H9 (cell line): ENCODE measurements around the gene TRIM17. TPM values are rescaled to one million over a fixed set of nuclear protein-coding genes. Genes with fewer than 3 reads are reported as not detected.

Experiments
- DNase-seq: peaks from one replicate; pipeline ENCODE4 v3.0.0-alpha.2; 2017
- H2AFZ ChIP-seq: one replicate; pipeline ENCODE4 v1.6.1; 2013; ENCODE audit warnings: mild to moderate bottlenecking, low read length, control low read depth, moderate library complexity
- H2AK5ac ChIP-seq: 2 replicates; pipeline ENCODE4 v1.6.1; 2013; ENCODE audit warnings: low read length, control low read depth, mixed read lengths; ENCODE audit not compliant: insufficient read length
- H2BK120ac ChIP-seq: one replicate; pipeline ENCODE4 v1.6.1; 2013; ENCODE audit warnings: low read depth, mild to moderate bottlenecking, low read length, control low read depth, inconsistent platforms; ENCODE audit not compliant: poor library complexity, severe bottlenecking
- H2BK12ac ChIP-seq: 2 replicates; pipeline ENCODE4 v1.6.1; 2013; ENCODE audit warnings: low read length, control low read depth, mixed read lengths, low read depth; ENCODE audit not compliant: insufficient read length
- H2BK15ac ChIP-seq: 2 replicates; pipeline ENCODE4 v1.6.1; 2013; ENCODE audit warnings: low read depth, low read length, control low read depth
- H2BK20ac ChIP-seq: one replicate; pipeline ENCODE4 v1.6.1; 2013; ENCODE audit warnings: low read depth, mild to moderate bottlenecking, low read length, control low read depth, inconsistent platforms; ENCODE audit not compliant: poor library complexity, severe bottlenecking
- H2BK5ac ChIP-seq: 2 replicates; pipeline ENCODE4 v1.6.1; 2013; ENCODE audit warnings: low read length, control low read depth, mixed read lengths; ENCODE audit not compliant: insufficient read length
- H3K14ac ChIP-seq: 2 replicates; pipeline ENCODE4 v1.6.1; 2013; ENCODE audit warnings: low read length, control low read depth; ENCODE audit not compliant: insufficient read depth
- H3K18ac ChIP-seq: 2 replicates; pipeline ENCODE4 v1.6.1; 2013; ENCODE audit warnings: low read depth, mild to moderate bottlenecking, mixed read lengths, low read length, control low read depth; ENCODE audit not compliant: insufficient read length
- H3K23ac ChIP-seq: 2 replicates; pipeline ENCODE4 v1.6.1; 2013; ENCODE audit warnings: low read length, control low read depth, mixed read lengths, low read depth; ENCODE audit not compliant: insufficient read length
- H3K23me2 ChIP-seq: 2 replicates; pipeline ENCODE4 v1.6.1; 2013; ENCODE audit warnings: low read depth, mild to moderate bottlenecking, mixed read lengths, low read length, control low read depth; ENCODE audit not compliant: insufficient read length, poor library complexity, severe bottlenecking
- H3K27ac ChIP-seq: 2 replicates; pipeline ENCODE4 v1.5.1; 2013; ENCODE audit warnings: low read length, control low read depth, mixed read lengths, low read depth; ENCODE audit not compliant: insufficient read length
- H3K27me3 ChIP-seq: 2 replicates; pipeline ENCODE4 v1.6.1; 2013; ENCODE audit warnings: low read length, control low read depth, inconsistent platforms; ENCODE audit not compliant: insufficient read depth
- H3K4ac ChIP-seq: 2 replicates; pipeline ENCODE4 v1.6.1; 2013; ENCODE audit warnings: low read depth, mild to moderate bottlenecking, control low read depth, inconsistent platforms, low read length, moderate library complexity
- H3K4me1 ChIP-seq: 2 replicates; pipeline ENCODE4 v1.6.1; 2013; ENCODE audit warnings: low read length, control low read depth, inconsistent platforms; ENCODE audit not compliant: insufficient read depth
- H3K4me2 ChIP-seq: 2 replicates; pipeline ENCODE4 v1.6.1; 2013; ENCODE audit warnings: low read length, control low read depth, mixed read lengths; ENCODE audit not compliant: insufficient read length, insufficient read depth
- H3K56ac ChIP-seq: 2 replicates; pipeline ENCODE4 v1.6.1; 2013; ENCODE audit warnings: low read depth, mild to moderate bottlenecking, mixed read lengths, low read length, control low read depth; ENCODE audit not compliant: insufficient read length
- H3K79me1 ChIP-seq: 2 replicates; pipeline ENCODE4 v1.6.1; 2013; ENCODE audit warnings: low read depth, mild to moderate bottlenecking, moderate library complexity, low read length, control low read depth, inconsistent platforms; ENCODE audit not compliant: insufficient read depth, poor library complexity, severe bottlenecking
- H3K79me2 ChIP-seq: 2 replicates; pipeline ENCODE4 v1.6.1; 2013; ENCODE audit warnings: low read length, control low read depth, inconsistent platforms; ENCODE audit not compliant: insufficient read depth
- H3K9ac ChIP-seq: 2 replicates; pipeline ENCODE4 v1.6.1; 2013; ENCODE audit warnings: low read length, control low read depth, mixed read lengths; ENCODE audit not compliant: insufficient read length; ENCODE audit errors: extremely low read depth
- H3K9me3 ChIP-seq: one replicate; pipeline ENCODE4 v1.6.1; 2013; ENCODE audit warnings: low read depth, low read length, inconsistent platforms; ENCODE audit not compliant: control insufficient read depth
- H3T11ph ChIP-seq: one replicate; pipeline ENCODE4 v1.6.1; 2013; ENCODE audit warnings: mild to moderate bottlenecking, low read length, control low read depth, inconsistent platforms
- H4K20me1 ChIP-seq: one replicate; pipeline ENCODE4 v1.6.1; 2013; ENCODE audit not compliant: control insufficient read depth, insufficient read length, insufficient read depth
- H4K5ac ChIP-seq: 2 replicates; pipeline ENCODE4 v1.6.1; 2013; ENCODE audit warnings: low read depth, mild to moderate bottlenecking, mixed read lengths, low read length, control low read depth; ENCODE audit not compliant: insufficient read length
- H4K8ac ChIP-seq: replicated peaks from 2 replicates; pipeline ENCODE4 v1.6.1; 2013; ENCODE audit warnings: low read length, control low read depth, mixed read lengths, low read depth; ENCODE audit not compliant: insufficient read length
- H4K91ac ChIP-seq: 2 replicates; pipeline ENCODE4 v1.6.1; 2013; ENCODE audit warnings: low read depth, mild to moderate bottlenecking, moderate library complexity, mixed read lengths, low read length, control low read depth; ENCODE audit not compliant: insufficient read length
- H3K27ac Mint-ChIP-seq, 3 experiments: 2 replicates in 2 of 3; 3 replicates in 1 of 3; pipeline ENCODE4 v1.8.0; 2020 to 2021; ENCODE audit warnings: mixed read lengths in 3 of 3, mild to moderate bottlenecking in 1 of 3, moderate library complexity in 1 of 3
- H3K27me3 Mint-ChIP-seq: 2 replicates; pipeline ENCODE4 v1.8.0; 2021; ENCODE audit warnings: low read depth, mild to moderate bottlenecking, moderate library complexity, mixed read lengths
- H3K36me3 Mint-ChIP-seq, 3 experiments: 2 replicates in 2 of 3; 3 replicates in 1 of 3; pipeline ENCODE4 v1.8.0; 2020 to 2021; ENCODE audit warnings: low read depth in 3 of 3, mixed read lengths in 3 of 3; ENCODE audit not compliant: insufficient read depth in 1 of 3
- H3K4me1 Mint-ChIP-seq, 2 experiments: 2 replicates each; pipeline ENCODE4 v1.8.0; 2020; ENCODE audit warnings: mixed read lengths in 2 of 2
- H3K4me3 Mint-ChIP-seq, 2 experiments: 2 replicates in 1 of 2; 3 replicates in 1 of 2; pipeline ENCODE4 v1.8.0; 2020 to 2021; ENCODE audit warnings: mild to moderate bottlenecking in 2 of 2, mixed read lengths in 2 of 2, moderate library complexity in 1 of 2
- H3K9me3 Mint-ChIP-seq, 2 experiments: 2 replicates in 1 of 2; 3 replicates in 1 of 2; pipeline ENCODE4 v1.8.0; 2020; ENCODE audit warnings: mild to moderate bottlenecking in 2 of 2, mixed read lengths in 2 of 2, moderate library complexity in 1 of 2
- WGBS: extraction: QIAGEN DNeasy Blood & Tissue Kit; methylation state at CpG from one replicate; pipeline ENCODE4 v1.1.7; 2013; ENCODE audit warnings: missing lambda C conversion rate, low lambda C conversion rate, mixed read lengths; ENCODE audit not compliant: insufficient read length; ENCODE audit errors: extremely low coverage; 5-methylcytosine and 5-hydroxymethylcytosine counted together
- total RNA-seq: library from RNA; stranded (reverse); gene quantifications from 2 replicates; pipeline ENCODE4 v1.2.1, GENCODE V29; 2021
- TF ChIP-seq, protein P1 (sequence below): fragments of 200-600 bp; sonication (generic); conservative IDR thresholded peaks from 3 replicates; pipeline ENCODE4 v1.8.0; 2021; ENCODE audit warnings: antibody characterized with exemption, mild to moderate bottlenecking

TRIM17 gene
- total RNA-seq, 1 experiment from 2014 or later: 2.8 TPM

DNA sequence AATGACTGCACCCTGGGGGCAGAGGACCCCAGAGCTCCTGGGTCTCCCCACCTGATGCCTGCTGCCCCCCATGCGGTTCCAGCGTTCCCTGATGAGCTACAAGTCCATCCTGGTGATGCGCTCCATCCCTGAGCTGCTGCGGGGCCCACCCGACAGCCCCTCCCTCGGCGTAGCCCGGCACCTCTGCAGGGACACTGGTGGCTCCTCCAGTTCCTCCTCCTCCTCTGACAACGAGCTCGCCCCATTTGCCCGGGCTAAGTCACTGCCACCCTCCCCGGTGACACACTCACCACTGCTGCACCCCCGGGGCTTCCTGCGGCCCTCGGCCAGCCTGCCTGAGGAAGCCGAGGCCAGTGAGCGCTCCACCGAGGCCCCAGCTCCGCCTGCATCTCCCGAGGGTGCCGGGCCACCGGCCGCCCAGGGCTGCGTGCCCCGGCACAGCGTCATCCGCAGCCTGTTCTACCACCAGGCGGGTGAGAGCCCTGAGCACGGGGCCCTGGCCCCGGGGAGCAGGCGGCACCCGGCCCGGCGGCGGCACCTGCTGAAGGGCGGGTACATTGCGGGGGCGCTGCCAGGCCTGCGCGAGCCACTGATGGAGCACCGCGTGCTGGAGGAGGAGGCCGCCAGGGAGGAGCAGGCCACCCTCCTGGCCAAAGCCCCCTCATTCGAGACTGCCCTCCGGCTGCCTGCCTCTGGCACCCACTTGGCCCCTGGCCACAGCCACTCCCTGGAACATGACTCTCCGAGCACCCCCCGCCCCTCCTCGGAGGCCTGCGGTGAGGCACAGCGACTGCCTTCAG is 45.5 kb downstream of the TRIM17 start:
- DNase-seq: no peak
- Histone ChIP-seq H2BK20ac (no peak overlapping the region), H3K4me2 (no peak overlapping the region), H4K8ac (no peak overlapping the region), H3K9ac (no peak overlapping the region), H3K27ac (no peak overlapping the region), H3K4me1 (no peaks in the 10 kb centered on the region), H3K9me3 (no peaks in the 10 kb centered on the region), H3K79me2 (no peaks in the 10 kb centered on the region), H2BK12ac (no peak overlapping the region), H3K18ac (no peak overlapping the region), H2BK15ac (no peak overlapping the region), H3K56ac (no peak overlapping the region), H4K20me1 (no peaks in the 10 kb centered on the region), H2AK5ac (no peak overlapping the region), H3T11ph (no peak overlapping the region), H2BK120ac (no peak overlapping the region), H3K23me2 (no peaks in the 10 kb centered on the region), H3K27me3 (no peaks in the 10 kb centered on the region; the same call in 1 of the 2 replicates), H2BK5ac (no peak overlapping the region), H4K91ac (no peak overlapping the region), H3K4ac (no peak overlapping the region), H3K79me1 (no peaks in the 10 kb centered on the region), H4K5ac (no peak overlapping the region), H3K23ac (no peak overlapping the region), H2AFZ (no peak overlapping the region), H3K14ac (no peak overlapping the region)
- Mint-ChIP-seq H3K36me3 (no peaks in the 10 kb centered on the region), H3K4me1 (peaks cover 3 to 11% of the 10 kb centered on the region in 2 experiments; a peak in 2 of 4 replicates), H3K4me3 (no peak overlapping the region), H3K27me3 (peaks cover 3% of the 10 kb centered on the region), H3K27ac (no peak overlapping the region), H3K9me3 (no peaks in the 10 kb centered on the region)
- no CpG with 5 or more reads among the region's 50 CpGs for WGBS
- TF ChIP-seq, protein P1, sequence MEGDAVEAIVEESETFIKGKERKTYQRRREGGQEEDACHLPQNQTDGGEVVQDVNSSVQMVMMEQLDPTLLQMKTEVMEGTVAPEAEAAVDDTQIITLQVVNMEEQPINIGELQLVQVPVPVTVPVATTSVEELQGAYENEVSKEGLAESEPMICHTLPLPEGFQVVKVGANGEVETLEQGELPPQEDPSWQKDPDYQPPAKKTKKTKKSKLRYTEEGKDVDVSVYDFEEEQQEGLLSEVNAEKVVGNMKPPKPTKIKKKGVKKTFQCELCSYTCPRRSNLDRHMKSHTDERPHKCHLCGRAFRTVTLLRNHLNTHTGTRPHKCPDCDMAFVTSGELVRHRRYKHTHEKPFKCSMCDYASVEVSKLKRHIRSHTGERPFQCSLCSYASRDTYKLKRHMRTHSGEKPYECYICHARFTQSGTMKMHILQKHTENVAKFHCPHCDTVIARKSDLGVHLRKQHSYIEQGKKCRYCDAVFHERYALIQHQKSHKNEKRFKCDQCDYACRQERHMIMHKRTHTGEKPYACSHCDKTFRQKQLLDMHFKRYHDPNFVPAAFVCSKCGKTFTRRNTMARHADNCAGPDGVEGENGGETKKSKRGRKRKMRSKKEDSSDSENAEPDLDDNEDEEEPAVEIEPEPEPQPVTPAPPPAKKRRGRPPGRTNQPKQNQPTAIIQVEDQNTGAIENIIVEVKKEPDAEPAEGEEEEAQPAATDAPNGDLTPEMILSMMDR: no peak
